NK-92 treated with Interleukin-12 subunit alpha and Interleukin-12 subunit beta, amount 100 ng/mL, for 24 hours (cell line): ENCODE data around the gene CYP2R1.
"Not testable (repeated sequence)": the region's sequence is repeated elsewhere in the genome, so short reads cannot be mapped to it uniquely, and the experiment has no call there.

Experiments used
- DNase-seq: peaks from one replicate; lab custom pipeline; 2025; lab: John Stamatoyannopoulos, UW

The CYP2R1 gene

DNA sequence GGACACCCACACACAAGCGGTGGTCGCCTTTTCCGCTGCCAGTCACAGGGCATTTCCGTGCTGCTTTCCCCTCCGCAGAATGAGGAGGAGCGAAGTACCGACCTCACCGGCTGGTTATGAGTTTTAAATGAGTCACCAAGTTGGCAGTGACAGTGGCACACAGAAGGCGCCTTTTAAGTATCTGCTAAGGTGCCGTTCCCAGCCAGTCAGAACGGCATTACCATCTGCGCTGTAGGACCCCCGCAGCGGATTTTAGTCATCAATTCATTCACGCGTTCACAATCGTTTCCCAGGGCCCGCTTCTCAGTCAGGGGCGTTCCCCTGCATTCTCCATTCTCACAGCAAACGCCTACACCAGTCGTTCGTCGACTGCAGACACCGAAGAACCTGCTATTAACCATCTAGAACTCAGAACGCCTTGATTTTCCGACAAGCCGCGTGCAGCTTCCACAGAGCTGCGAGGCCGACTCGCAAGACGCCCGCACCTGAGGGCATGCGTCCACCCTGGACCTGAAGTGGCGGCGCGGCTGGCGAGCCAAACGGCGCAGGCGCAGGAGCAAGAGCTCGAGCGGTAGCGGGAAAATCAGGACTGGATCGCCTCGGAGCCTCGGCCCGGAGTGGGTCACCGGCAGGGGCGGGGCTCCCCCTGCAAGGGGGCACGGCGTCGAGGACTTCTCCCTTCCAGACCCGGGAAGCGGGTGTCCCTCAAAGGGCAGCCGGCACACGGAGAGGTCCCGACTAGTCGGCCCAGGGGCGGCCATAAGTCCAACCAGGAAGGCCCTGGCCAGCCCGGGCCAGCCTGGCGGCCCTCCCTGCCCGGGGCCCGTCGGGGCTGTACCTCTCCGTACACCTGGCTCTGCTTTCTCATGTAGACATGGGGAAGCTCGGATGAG, 642 bp downstream of the CYP2R1 start:
- peak; percentile 92 for DNase-seq

DNA sequence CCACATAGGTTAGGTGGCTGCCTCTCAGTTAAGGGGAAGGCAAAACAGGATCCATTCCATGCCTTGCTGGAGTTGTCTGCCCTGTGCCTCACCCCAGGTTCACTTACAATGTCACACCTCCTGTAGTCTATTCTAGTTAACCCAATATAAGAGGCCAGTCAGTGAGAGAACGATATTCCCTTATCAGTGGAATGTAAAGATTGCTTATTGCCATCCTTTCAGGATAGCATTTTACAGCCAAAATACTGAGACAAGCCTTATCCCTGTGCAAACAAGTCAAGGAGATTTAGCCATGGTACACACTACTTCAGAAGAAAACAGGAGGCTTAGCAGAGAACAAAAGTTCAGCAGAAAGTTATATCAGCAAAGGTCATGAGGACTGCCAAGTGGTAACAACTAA, 5.5 kb downstream of the CYP2R1 start:
- DNase-seq = no peak

DNA sequence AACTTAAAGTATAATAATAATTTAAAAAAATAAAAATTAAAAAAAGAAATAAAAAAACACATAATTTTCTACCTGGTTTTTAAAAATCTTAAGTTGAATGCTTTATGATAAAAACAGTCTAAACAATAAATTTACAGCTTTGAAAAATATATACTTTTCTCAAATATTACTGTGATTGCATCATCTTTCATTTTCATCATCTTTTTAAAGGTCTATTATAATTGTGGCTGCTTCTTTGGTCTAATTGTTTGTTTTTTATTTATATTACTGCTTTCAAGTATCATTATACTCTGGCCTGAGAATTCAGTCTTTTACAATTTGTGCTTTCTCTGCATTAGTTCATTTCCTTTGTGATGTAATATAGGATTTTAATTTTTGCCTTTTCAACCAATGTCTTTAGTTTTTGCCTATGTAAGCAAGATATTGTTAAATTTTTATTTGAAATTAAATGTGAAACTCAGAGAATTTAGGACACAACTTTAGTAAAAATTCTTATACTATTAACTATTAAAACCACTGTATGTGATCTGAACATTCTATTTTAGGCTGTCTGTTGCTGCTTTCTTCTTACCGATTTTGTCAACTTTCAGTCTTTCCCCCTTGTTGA, 7.3 kb downstream of the CYP2R1 start:
- no peak for DNase-seq

DNA sequence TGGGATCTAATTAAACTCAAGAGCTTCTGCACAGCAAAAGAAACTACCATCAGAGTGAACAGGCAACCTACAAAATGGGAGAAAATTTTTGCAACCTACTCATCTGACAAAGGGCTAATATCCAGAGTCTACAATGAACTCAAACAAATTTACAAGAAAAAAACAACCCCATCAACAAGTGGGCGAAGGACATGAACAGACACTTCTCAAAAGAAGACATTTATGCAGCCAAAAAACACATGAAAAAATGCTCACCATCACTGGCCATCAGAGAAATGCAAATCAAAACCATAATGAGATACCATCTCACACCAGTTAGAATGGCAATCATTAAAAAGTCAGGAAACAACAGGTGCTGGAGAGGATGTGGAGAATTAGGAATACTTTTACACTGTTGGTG, 8.3 kb downstream of the CYP2R1 start:
- not testable (repeated sequence) for DNase-seq

DNA sequence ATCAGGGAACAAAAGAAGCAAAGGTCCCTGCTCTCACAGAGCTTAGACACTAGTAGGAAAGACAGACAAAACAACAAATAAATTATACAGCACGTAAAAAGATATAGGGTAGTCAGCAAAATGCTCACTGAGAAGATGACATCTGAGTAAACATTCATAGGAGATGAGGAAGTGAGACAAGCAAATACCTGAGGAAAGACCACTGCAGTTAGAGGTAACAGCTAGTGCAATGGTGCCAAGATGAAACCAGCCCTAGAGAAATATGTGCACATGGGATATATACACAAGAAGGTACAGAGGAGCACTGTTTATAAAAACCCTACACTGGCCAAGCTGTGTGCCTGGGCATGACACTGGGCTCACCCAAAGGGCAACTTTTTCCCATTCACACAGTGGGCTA, 9.8 kb downstream of the CYP2R1 start:
- DNase-seq = no peak

DNA sequence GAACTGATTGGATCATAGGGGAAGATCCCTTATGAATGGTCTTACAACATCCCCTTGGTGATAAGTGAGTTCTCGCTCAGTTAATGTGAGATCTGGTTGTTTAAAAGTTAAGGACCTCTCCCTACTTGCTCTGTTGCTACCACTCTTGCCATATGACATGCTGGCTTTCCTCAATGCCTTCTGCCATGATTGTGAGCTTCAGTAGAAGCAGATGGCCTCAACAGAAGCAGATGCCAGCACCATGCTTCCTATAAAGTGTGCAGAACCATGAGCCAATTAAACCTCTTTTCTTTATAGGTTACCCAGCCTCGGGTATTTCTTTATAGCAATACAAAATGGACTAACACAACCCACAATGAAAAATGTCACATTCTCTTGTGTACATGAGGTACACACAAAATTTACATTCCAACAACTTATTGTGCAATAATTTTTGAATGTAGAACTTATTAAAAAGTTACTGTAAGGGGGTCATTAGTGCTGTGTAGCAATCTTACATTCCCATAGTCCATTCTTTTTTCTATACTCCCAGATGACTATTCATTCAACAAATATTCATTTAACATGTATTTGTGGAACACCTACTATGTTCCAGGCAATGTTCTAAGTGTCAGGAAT, 10.3 kb downstream of the CYP2R1 start:
- no peak for DNase-seq

DNA sequence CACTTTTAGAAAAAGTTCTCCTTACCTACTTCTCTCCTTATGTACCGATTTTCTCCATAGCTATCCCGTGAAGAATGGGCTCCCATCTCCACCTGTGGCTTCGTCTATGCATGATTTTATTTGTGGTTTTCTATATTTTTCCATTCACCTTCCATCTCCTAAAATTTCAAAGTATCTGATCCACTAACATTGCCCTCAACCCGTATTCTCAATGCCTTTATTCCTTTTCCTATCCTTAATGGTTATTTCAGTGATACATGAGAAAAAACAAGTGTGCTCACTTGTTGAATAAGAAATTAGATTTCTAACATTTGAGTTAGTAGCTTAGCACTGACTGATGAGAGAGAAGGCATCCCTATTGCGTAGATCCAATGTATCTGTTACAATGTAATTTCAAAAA, 16.9 kb downstream of the CYP2R1 start:
- DNase-seq = no peak

DNA sequence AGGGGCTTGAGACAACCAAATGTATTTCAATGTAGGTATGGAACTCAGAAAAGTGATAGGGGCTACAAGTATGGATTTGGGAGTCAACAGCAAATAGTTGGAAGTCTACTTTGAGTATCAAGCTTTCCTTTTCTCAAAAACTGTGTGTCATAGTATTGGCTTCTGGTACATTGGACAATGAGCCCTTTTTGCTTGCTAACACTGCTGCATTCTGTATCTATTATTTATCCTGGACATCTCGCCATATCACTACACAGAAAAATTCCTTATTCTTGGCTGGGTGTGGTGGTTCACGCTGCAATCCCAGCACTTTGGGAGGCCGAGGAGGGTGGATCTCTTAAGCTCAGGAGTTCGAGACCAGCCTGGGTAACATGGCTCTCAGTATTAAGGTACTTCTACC, 18.4 kb downstream of the CYP2R1 start:
- DNase-seq = no peak

DNA sequence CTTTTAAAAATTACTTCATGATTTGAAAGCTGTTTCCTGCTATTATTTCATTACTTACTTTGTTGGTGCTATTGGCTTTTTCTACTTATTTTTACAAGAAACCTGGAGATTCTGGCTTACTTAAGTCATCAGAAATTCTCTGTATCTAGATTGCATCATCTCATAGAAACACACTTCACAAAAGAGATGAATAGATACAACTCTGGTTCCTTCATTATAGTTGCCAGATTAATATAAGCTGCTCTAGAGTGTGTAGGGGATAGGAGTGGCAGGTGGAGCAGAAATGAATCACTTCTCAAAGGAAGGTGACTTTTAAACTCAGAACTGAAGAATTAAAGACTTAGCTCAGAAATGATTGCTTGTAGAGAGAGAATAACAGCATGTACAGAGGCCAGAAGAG, 20.0 kb downstream of the CYP2R1 start:
- DNase-seq = no peak

DNA sequence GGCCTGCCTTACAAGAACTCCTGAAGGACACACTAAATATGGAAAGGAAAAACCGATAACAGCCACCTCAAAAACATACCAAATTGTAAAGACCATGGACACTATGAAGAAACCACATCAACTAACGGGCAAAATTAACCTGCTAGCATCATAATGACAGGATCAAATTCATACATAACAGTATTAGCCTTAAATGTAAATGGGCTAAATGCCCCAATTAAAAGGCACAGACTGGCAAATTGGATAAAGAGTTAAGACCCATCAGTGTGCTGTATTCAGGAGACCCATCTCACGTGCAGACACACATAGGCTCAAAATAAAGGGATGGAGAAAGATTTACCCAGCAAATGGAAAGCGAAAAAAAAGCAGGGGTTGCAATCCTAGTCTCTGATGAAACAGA, 28.3 kb downstream of the CYP2R1 start:
- DNase-seq = not testable (repeated sequence)

DNA sequence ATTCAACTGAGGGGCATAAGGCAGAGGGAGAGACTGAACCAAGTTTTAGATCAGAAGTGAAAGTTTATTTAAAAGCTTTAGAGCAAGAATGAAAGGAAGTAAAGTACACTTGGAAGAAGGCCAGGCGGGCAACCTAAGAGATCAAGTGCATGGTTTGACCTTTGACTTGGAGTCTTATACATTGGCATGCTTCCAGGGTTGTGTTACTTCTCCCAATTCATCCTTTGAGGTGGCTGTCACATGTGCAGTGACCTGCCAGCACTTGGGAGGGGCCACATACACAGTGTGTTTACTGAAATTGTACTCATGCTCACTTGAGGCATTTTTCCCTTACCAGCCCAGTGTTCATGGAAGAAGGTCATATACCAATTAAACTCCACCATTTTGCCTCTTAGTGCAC, 30.4 kb downstream of the CYP2R1 start:
- no peak for DNase-seq

DNA sequence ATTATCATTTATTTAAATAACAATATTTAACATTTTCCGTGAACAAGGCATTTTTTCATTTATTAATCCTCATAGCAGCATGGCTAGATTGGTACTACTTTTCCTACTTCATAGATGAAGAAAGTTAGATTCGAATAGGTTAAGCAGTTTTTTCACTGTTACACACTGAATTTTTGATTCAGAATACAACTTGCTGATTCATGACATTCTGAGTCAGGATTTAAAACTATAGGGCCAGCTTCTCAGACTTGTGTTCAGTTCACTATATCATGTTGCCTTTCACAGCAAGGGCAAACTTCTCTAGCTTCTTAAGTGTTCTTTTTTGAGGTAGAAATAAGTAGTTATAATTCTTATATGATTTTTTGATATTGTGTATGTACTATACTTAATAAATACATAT, 31.5 kb downstream of the CYP2R1 start:
- no peak for DNase-seq

DNA sequence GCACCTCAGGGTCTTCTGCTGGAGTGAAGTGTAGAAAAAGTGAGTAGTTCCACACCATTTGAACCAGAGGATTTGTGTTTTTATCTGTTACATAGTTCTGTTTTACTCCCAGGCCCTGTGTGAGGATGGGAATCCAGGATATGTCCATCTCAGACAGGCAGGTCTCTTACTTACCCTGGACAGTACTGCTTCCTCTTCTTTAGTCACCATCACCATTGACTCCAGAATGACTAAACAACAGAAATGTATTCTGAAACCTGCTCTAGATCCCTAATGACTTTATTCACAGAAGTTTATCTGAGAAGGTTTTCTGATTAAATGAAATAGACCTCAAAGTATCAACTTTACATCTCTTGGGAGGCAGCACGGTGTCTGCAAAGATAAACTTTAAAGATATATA, 33.6 kb downstream of the CYP2R1 start:
- no peak for DNase-seq

DNA sequence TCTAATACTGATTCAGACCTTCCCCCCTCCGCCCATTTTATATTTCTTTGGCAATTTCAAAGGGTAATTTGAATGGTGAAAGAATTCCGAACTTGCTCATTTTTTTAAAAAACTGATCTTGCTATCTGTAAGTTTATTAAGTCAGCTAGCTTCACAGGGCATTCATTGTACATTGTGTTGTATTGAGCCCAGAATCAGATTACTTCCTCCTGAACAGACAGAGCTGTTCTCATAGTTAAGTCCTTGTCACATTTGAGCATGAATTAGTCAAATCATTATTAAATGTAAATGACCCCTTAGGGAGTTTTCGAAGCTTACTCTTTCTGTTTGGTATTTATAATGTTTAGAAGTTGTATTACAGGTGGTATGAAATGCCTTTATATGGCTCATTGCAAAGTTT, 34.4 kb downstream of the CYP2R1 start:
- no peak for DNase-seq

DNA sequence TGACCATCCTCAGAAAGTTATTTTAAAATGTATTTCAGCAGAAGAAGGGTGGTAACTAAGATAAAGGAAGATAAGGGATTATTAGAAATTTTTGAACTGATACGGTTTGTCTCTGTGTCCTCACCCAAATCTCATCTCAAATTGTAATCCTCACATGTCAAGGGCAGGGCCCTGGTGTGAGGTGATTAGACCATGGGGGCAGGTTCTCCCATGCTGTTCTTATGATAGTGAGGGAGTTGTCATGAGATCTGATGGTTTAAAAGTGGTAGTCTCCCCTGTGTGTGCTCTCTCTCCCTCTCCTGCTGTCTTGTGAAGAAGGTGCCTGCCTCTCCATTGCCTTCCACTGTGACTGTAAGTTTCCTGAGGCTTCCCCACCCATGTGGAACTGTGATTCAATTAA, 36.1 kb downstream of the CYP2R1 start:
- DNase-seq = no peak

DNA sequence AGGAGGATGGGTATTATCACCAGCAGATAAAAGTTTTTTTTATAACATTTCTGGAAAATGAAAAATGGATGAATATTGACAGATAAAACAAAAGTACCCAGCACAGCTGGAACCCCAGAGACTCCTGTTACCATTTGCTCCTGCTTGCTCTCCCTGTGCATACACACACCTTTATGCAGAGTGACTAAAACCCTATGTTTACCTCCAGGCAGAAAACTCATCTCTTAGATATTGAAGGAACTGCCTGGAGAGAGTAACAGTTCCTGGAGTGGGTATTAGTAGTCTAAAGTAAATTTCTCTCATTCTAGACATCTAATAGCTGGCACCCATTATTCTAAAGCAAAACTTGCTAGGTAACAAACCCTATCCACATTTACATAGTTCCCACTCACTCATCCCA, 38.0 kb downstream of the CYP2R1 start:
- DNase-seq = no peak

DNA sequence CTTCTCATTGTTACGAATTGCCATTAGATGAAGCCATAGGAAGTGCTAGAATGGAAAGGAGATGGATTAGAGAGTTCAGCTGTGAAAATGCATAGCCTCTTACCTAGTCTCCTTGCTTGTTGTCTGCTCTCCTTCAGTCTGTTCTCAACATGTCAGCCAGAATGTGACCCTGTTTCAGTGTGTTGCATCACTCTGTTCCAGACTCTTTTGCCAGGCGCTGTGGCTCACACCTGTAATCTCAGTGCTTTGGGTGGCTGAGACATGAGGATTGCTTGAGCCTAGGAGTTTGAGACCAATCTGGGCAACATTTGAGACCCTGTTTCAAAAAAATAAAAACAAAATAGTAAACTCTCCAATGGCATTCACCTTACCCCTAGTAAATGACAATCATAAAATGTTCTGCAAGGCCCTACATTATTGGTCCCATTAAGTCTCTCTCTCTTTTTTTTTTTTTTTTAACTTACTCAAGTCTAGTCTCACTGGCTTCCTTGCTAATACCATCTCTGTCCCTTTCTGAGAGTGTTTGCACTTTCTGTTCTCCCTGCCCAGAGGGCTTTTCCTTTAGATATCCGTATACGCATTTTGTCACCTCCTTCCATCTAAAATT, 39.4 kb downstream of the CYP2R1 start:
- DNase-seq = no peak

DNA sequence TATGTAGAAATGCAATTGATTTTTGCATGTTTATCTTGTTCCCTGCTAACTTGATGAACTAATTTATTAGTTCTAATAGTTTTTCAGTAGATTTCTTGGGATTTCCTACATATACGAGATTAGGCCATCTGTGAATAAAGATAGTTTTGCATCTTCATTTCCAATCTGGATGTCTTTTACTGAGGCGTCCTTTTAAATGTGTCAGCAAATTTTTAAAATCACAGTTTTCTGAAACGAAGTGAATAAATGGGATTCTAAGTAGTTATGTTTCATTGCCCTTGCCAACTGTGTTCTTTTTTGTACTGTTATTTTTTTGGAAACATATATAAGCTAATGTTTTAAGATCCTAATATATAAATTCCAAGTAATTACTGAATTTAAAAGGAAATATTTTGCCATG, 50.0 kb downstream of the CYP2R1 start:
- no peak for DNase-seq

DNA sequence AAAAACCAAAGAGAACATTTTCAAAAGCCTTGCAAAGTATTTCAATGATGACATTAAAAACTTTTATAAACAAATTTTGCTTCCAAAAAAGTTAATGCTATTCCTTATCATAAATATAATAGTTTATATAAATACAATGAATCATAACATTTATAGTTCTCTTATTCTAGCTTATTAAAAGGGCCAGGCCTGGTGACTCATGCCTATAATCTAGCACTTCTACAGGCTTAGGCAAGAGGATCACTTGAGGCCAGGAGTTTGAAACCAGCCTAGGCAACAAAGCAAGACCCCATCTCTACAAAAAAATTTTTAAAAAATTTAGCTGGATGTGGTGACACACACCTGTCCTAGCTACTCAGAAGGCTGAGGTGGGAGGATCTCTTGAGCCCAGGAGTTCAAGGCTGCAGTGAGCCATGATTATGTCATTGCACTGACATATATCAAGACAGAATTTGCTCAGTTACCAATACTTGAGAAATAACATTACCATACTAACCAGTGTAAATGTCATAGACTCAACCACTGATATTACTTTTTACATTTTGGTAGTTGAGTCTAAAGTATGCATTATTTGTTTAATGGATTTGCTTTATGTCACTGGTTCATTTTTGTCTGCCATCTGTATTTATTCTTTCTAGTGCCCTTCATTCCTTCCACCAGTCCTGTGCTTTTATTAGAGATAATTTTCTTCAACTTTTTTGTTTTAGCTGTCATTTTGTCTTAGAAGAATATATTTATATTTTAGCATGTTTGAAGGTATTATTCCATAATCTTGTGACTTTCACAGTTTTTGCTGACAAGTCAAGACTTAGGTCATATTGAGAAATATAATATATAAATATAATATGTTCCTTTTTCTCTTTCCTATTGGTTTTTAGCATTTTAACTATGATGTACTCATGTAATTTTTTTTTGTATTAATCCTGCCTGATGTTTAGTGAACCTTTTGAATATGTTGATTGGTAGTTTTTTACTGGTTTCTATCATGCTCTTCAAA, 56.2 kb downstream of the CYP2R1 start:
- DNase-seq = no peak
